Raji (cell line): ENCODE data around the gene DIS3L2.

Experiments
- POLR2A ChIP-seq: IDR thresholded peaks from 2 replicates; pipeline ENCODE4 v1.6.1; 2011; ENCODE audit warnings: low read depth, low read length, control low read depth; ENCODE audit not compliant: insufficient read depth

DIS3L2 gene

GRCh38 chr2:232240906-232241305 lies 279.4 kb downstream of the DIS3L2 start:
- no peak for TF ChIP-seq POLR2A

GRCh38 chr2:232242316-232242715 lies 280.8 kb downstream of the DIS3L2 start:
- no peak for TF ChIP-seq POLR2A

- TF ChIP-seq POLR2A, result no peak
Observed at GRCh38 chr2:232245111-232245510, 283.6 kb downstream of the DIS3L2 start.

- TF ChIP-seq POLR2A, result no peak
Observed at GRCh38 chr2:232246245-232246644, 284.7 kb downstream of the DIS3L2 start.

- no peak for TF ChIP-seq POLR2A
Observed at GRCh38 chr2:232249096-232249495, 287.6 kb downstream of the DIS3L2 start.

GRCh38 chr2:232250246-232251175 lies 289.0 kb downstream of the DIS3L2 start:
- TF ChIP-seq POLR2A, result no peak

GRCh38 chr2:232255033-232255432 lies 293.5 kb downstream of the DIS3L2 start:
- no peak for TF ChIP-seq POLR2A

GRCh38 chr2:232260075-232260474 lies 298.6 kb downstream of the DIS3L2 start:
- no peak for TF ChIP-seq POLR2A

GRCh38 chr2:232261776-232262175 lies 300.3 kb downstream of the DIS3L2 start:
- TF ChIP-seq POLR2A, result no peak

- no peak for TF ChIP-seq POLR2A
Observed at GRCh38 chr2:232263295-232263694, 301.8 kb downstream of the DIS3L2 start.

GRCh38 chr2:232264081-232264480 lies 302.6 kb downstream of the DIS3L2 start:
- TF ChIP-seq POLR2A, result no peak

GRCh38 chr2:232265329-232265728 lies 303.8 kb downstream of the DIS3L2 start:
- no peak for TF ChIP-seq POLR2A

GRCh38 chr2:232268636-232269165 lies 307.2 kb downstream of the DIS3L2 start:
- TF ChIP-seq POLR2A, result no peak

- TF ChIP-seq POLR2A, result no peak
Observed at GRCh38 chr2:232269867-232270266, 308.4 kb downstream of the DIS3L2 start.

- no peak for TF ChIP-seq POLR2A
Observed at GRCh38 chr2:232273903-232274643, 312.6 kb downstream of the DIS3L2 start.

- TF ChIP-seq POLR2A, result no peak
Observed at GRCh38 chr2:232275670-232276069, 314.2 kb downstream of the DIS3L2 start.
